ENCODE measurements around the gene MUC4. TPM values are rescaled to one million over a fixed set of nuclear protein-coding genes. Genes with fewer than 3 reads are reported as not detected.
"Not testable (repeated sequence)": the region's sequence is repeated elsewhere in the genome, so short reads cannot be mapped to it uniquely, and the experiment has no call there.

MUC4 gene
- total RNA-seq, 1 donor from 2014 or later: not detected

GRCh38 chr3:195820186-195820585 is 8.5 kb upstream of the MUC4 start:
- ATAC-seq (no peak), DNase-seq (ENCODE audit: missing footprints) (no peak)
- intact Hi-C loops (cut with DNase I): no loop called here

- intact Hi-C loops (cut with DNase I): no loop called here
- ATAC-seq: no peak
- DNase-seq (ENCODE audit: missing footprints): no peak
Observed at GRCh38 chr3:195818301-195818700, 6.6 kb upstream of the MUC4 start.

GRCh38 chr3:195817578-195818135 is 5.9 kb upstream of the MUC4 start:
- intact Hi-C loops (cut with DNase I): no loop called here
- ATAC-seq: no peak
- DNase-seq (ENCODE audit: missing footprints): no peak

GRCh38 chr3:195816276-195816913 is 4.7 kb upstream of the MUC4 start:
- ATAC-seq; intact Hi-C loops (cut with DNase I); DNase-seq (ENCODE audit: missing footprints): not testable (repeated sequence)

GRCh38 chr3:195815169-195815771 is 3.5 kb upstream of the MUC4 start:
- ATAC-seq (no peak), DNase-seq (ENCODE audit: missing footprints) (peak; percentile 56)
- intact Hi-C loops (cut with DNase I): no loop called here

- intact Hi-C loops (cut with DNase I): no loop called here
- DNase-seq (ENCODE audit: missing footprints) (peak; percentile 14), ATAC-seq (no peak)
Observed at GRCh38 chr3:195813916-195814640, 2.3 kb upstream of the MUC4 start.

- ATAC-seq (no peak), DNase-seq (ENCODE audit: missing footprints) (no peak)
- intact Hi-C loops (cut with DNase I): no loop called here
Observed at GRCh38 chr3:195812366-195812765, 637 bp upstream of the MUC4 start.

- no peak for ATAC-seq
- no peak for DNase-seq (ENCODE audit: missing footprints)
- intact Hi-C loops (cut with DNase I): no loop called here
Observed at GRCh38 chr3:195810455-195810845, 1.3 kb downstream of the MUC4 start.

- intact Hi-C loops (cut with DNase I): no loop called here
- no peak for ATAC-seq
Observed at GRCh38 chr3:195809796-195810454, 1.8 kb downstream of the MUC4 start.

GRCh38 chr3:195809291-195809785 is 2.4 kb downstream of the MUC4 start:
- ATAC-seq (no peak), DNase-seq (ENCODE audit: missing footprints) (no peak)
- intact Hi-C loops (cut with DNase I): no loop called here

More at GRCh38 chr3:195809796-195810454, 1.8 kb downstream of the MUC4 start:
- DNase-seq (ENCODE audit: missing footprints): no peak

GRCh38 chr3:195808741-195809290 is 2.9 kb downstream of the MUC4 start:
- DNase-seq (ENCODE audit: missing footprints) (no peak), ATAC-seq (no peak)
- intact Hi-C loops (cut with DNase I): no loop called here

- DNase-seq (ENCODE audit: missing footprints) (no peak), ATAC-seq (no peak)
- intact Hi-C loops (cut with DNase I): no loop called here
Observed at GRCh38 chr3:195807681-195808121, 4.0 kb downstream of the MUC4 start.

- no peak for ATAC-seq
Observed at GRCh38 chr3:195806916-195807231, 4.9 kb downstream of the MUC4 start.

GRCh38 chr3:195806211-195806915 is 5.4 kb downstream of the MUC4 start:
- peak; percentile 11 for ATAC-seq

More at GRCh38 chr3:195806916-195807231, 4.9 kb downstream of the MUC4 start:
- DNase-seq (ENCODE audit: missing footprints): no peak
- intact Hi-C loops (cut with DNase I): no loop called here

GRCh38 chr3:195805588-195805987 is 6.1 kb downstream of the MUC4 start:
- DNase-seq (ENCODE audit: missing footprints); ATAC-seq; intact Hi-C loops (cut with DNase I): not testable (repeated sequence)

More at GRCh38 chr3:195806211-195806915, 5.4 kb downstream of the MUC4 start:
- intact Hi-C loops (cut with DNase I): no loop called here
- no peak for DNase-seq (ENCODE audit: missing footprints)

GRCh38 chr3:195805181-195805580 is 6.5 kb downstream of the MUC4 start:
- DNase-seq (ENCODE audit: missing footprints): no peak
- ATAC-seq: no peak
- intact Hi-C loops (cut with DNase I): no loop called here

GRCh38 chr3:195803289-195803908 is 8.3 kb downstream of the MUC4 start:
- ATAC-seq (peak; percentile 53), DNase-seq (ENCODE audit: missing footprints) (no peak)
- intact Hi-C loops (cut with DNase I): no loop called here

- intact Hi-C loops (cut with DNase I): no loop called here
- DNase-seq (ENCODE audit: missing footprints) (no peak), ATAC-seq (peak; percentile 53)
Observed at GRCh38 chr3:195802795-195803194, 8.9 kb downstream of the MUC4 start.
